Measurements from ENCODE around the gene GPX4.

DNA sequence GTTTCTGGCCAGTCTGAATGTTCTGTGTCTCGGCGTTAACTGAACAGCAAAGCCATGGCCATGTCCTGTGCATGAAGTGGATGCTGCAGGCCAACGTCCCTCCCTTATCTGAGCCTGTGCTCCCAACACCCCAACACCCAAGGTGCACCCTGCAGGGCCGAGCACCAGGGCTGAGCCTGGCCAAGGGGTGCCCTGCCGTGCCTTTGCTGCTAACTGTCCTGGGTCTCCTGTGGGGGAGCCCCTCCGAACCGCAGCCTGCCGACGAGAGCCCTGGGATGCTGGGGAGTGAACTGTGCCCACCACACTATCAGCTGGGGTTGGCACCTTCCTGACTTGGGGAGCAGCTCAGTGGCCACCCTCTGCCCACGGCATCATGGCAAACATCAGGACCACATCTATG, 17.6 kb downstream of the GPX4 start:
- TF ChIP-seq, protein P1, sequence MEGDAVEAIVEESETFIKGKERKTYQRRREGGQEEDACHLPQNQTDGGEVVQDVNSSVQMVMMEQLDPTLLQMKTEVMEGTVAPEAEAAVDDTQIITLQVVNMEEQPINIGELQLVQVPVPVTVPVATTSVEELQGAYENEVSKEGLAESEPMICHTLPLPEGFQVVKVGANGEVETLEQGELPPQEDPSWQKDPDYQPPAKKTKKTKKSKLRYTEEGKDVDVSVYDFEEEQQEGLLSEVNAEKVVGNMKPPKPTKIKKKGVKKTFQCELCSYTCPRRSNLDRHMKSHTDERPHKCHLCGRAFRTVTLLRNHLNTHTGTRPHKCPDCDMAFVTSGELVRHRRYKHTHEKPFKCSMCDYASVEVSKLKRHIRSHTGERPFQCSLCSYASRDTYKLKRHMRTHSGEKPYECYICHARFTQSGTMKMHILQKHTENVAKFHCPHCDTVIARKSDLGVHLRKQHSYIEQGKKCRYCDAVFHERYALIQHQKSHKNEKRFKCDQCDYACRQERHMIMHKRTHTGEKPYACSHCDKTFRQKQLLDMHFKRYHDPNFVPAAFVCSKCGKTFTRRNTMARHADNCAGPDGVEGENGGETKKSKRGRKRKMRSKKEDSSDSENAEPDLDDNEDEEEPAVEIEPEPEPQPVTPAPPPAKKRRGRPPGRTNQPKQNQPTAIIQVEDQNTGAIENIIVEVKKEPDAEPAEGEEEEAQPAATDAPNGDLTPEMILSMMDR (IDR thresholded peaks at IDR 0.05): no peak
- TF ChIP-seq POLR2A (IDR thresholded peaks at IDR 0.05): no peak
